Parathyroid adenoma (tissue), 2 donors: ENCODE measurements around the gene APBB2.
"Not testable (repeated sequence)": the region's sequence is repeated elsewhere in the genome, so short reads cannot be mapped to it uniquely, and the experiment has no call there.

Source experiments
- H2AFZ ChIP-seq: fragments of 300-600 bp; sonication (generic); one replicate; pipeline ENCODE4 v1.7.0; 2017; ENCODE audit warnings: antibody characterized with exemption, mild to moderate bottlenecking
- H3K27ac ChIP-seq: fragments of 300-600 bp; sonication (generic); one replicate; pipeline ENCODE4 v1.7.0; 2017
- H3K27me3 ChIP-seq: fragments of 300-600 bp; sonication (generic); one replicate; pipeline ENCODE4 v1.7.0; 2017; ENCODE audit warnings: low read length; ENCODE audit not compliant: control insufficient read depth, insufficient read depth
- H3K36me3 ChIP-seq: fragments of 300-600 bp; sonication (generic); one replicate; pipeline ENCODE4 v1.7.0; 2017; ENCODE audit warnings: low read length; ENCODE audit not compliant: control insufficient read depth, insufficient read depth
- H3K4me1 ChIP-seq: fragments of 300-600 bp; sonication (generic); one replicate; pipeline ENCODE4 v1.7.0; 2017; ENCODE audit warnings: control low read depth
- H3K4me2 ChIP-seq: fragments of 300-600 bp; sonication (generic); one replicate; pipeline ENCODE4 v1.7.0; 2017; ENCODE audit warnings: low read length
- H3K4me3 ChIP-seq: fragments of 300-600 bp; sonication (generic); one replicate; pipeline ENCODE4 v1.7.0; 2017; ENCODE audit warnings: low read depth, low read length
- H3K79me2 ChIP-seq: fragments of 300-600 bp; sonication (generic); one replicate; pipeline ENCODE4 v1.7.0; 2017; ENCODE audit warnings: control low read depth
- H3K9ac ChIP-seq: fragments of 300-600 bp; sonication (generic); one replicate; pipeline ENCODE4 v1.7.0; 2017; ENCODE audit warnings: mild to moderate bottlenecking
- H3K9me3 ChIP-seq: fragments of 300-600 bp; sonication (generic); one replicate; pipeline ENCODE4 v1.7.0; 2017; ENCODE audit warnings: low read length; ENCODE audit not compliant: control insufficient read depth
- CTCF ChIP-seq: fragments of 300-600 bp; sonication (generic); IDR thresholded peaks from one replicate; pipeline ENCODE4 v1.7.0; 2017; ENCODE audit warnings: antibody characterized with exemption, mild to moderate bottlenecking
- donor health status: primary hyperparathyroidism.

The APBB2 gene

GRCh38 chr4:40924096-40924792 is 290.1 kb downstream of the APBB2 start:
- no peaks in the 10 kb centered on the region for H3K27me3 ChIP-seq
- no peaks in the 10 kb centered on the region for H3K9me3 ChIP-seq
- no peak overlapping the region for H3K4me3 ChIP-seq
- no peak overlapping the region for H3K4me2 ChIP-seq
- no peaks in the 10 kb centered on the region for H3K4me1 ChIP-seq
- H3K36me3 ChIP-seq: no peaks in the 10 kb centered on the region
- H3K9ac ChIP-seq: no peak overlapping the region
- no peak overlapping the region for H2AFZ ChIP-seq
- no peaks in the 10 kb centered on the region for H3K79me2 ChIP-seq
- H3K27ac ChIP-seq: no peak overlapping the region
- peak; percentile 63 for TF ChIP-seq CTCF

- Histone ChIP-seq H3K4me2 (no peak overlapping the region), H3K36me3 (no peaks in the 10 kb centered on the region), H3K79me2 (no peaks in the 10 kb centered on the region), H2AFZ (no peak overlapping the region), H3K4me3 (no peak overlapping the region), H3K4me1 (no peaks in the 10 kb centered on the region), H3K9ac (no peak overlapping the region), H3K27ac (no peak overlapping the region), H3K27me3 (no peaks in the 10 kb centered on the region), H3K9me3 (no peaks in the 10 kb centered on the region)
- no peak for TF ChIP-seq CTCF
Observed at GRCh38 chr4:40923316-40924095, 290.8 kb downstream of the APBB2 start.

- H3K4me1 ChIP-seq, H2AFZ ChIP-seq, H3K9ac ChIP-seq, H3K9me3 ChIP-seq, H3K79me2 ChIP-seq, H3K27me3 ChIP-seq, H3K27ac ChIP-seq, H3K4me3 ChIP-seq, H3K4me2 ChIP-seq, H3K36me3 ChIP-seq: not testable (repeated sequence)
Observed at GRCh38 chr4:40919976-40920375, 294.4 kb downstream of the APBB2 start.

- H3K4me3 ChIP-seq: no peak overlapping the region
- H3K9me3 ChIP-seq: no peaks in the 10 kb centered on the region
- no peaks in the 10 kb centered on the region for H3K79me2 ChIP-seq
- H3K27me3 ChIP-seq: no peaks in the 10 kb centered on the region
- H2AFZ ChIP-seq: no peak overlapping the region
- no peak overlapping the region for H3K27ac ChIP-seq
- H3K9ac ChIP-seq: no peak overlapping the region
- no peaks in the 10 kb centered on the region for H3K36me3 ChIP-seq
- TF ChIP-seq CTCF: no peak
- no peaks in the 10 kb centered on the region for H3K4me1 ChIP-seq
- no peak overlapping the region for H3K4me2 ChIP-seq
Observed at GRCh38 chr4:40918330-40918729, 296.0 kb downstream of the APBB2 start.

- H3K79me2 ChIP-seq: no peaks in the 10 kb centered on the region
- H3K4me3 ChIP-seq: no peak overlapping the region
- no peak overlapping the region for H2AFZ ChIP-seq
- no peaks in the 10 kb centered on the region for H3K4me1 ChIP-seq
- no peaks in the 10 kb centered on the region for H3K9me3 ChIP-seq
- H3K27me3 ChIP-seq: no peaks in the 10 kb centered on the region
- no peak overlapping the region for H3K9ac ChIP-seq
- no peak overlapping the region for H3K4me2 ChIP-seq
- H3K27ac ChIP-seq: no peak overlapping the region
- H3K36me3 ChIP-seq: no peaks in the 10 kb centered on the region
- TF ChIP-seq CTCF: no peak
Observed at GRCh38 chr4:40916880-40917279, 297.5 kb downstream of the APBB2 start.
